BE2C (cell line): ENCODE measurements around the gene ATP6V0D1.

Experiments
- DNase-seq: peaks from one replicate; pipeline ENCODE4 v3.0.0-alpha.2; 2020
- H3K27me3 ChIP-seq: fragments of 250-450 bp; sonication (Bioruptor Pico); 2 replicates; pipeline ENCODE4 v1.5.1; 2020; ENCODE audit warnings: mild to moderate bottlenecking
- H3K36me3 ChIP-seq: fragments of 250-450 bp; sonication (Bioruptor Pico); 2 replicates; pipeline ENCODE4 v1.5.1; 2020; ENCODE audit warnings: mild to moderate bottlenecking
- H3K4me1 ChIP-seq: fragments of 250-450 bp; sonication (Bioruptor Pico); 2 replicates; pipeline ENCODE4 v1.5.1; 2020
- H3K4me3 ChIP-seq: 2 replicates; pipeline ENCODE4 v1.5.1; 2011; ENCODE audit warnings: low read depth, low read length
- H3K9me3 ChIP-seq: fragments of 250-450 bp; sonication (Bioruptor Pico); 2 replicates; pipeline ENCODE4 v1.5.1; 2020
- CTCF ChIP-seq: IDR thresholded peaks from 2 replicates; pipeline ENCODE4 v1.5.1; 2012; ENCODE audit warnings: mild to moderate bottlenecking, low read depth, low read length

Gene ATP6V0D1

DNA sequence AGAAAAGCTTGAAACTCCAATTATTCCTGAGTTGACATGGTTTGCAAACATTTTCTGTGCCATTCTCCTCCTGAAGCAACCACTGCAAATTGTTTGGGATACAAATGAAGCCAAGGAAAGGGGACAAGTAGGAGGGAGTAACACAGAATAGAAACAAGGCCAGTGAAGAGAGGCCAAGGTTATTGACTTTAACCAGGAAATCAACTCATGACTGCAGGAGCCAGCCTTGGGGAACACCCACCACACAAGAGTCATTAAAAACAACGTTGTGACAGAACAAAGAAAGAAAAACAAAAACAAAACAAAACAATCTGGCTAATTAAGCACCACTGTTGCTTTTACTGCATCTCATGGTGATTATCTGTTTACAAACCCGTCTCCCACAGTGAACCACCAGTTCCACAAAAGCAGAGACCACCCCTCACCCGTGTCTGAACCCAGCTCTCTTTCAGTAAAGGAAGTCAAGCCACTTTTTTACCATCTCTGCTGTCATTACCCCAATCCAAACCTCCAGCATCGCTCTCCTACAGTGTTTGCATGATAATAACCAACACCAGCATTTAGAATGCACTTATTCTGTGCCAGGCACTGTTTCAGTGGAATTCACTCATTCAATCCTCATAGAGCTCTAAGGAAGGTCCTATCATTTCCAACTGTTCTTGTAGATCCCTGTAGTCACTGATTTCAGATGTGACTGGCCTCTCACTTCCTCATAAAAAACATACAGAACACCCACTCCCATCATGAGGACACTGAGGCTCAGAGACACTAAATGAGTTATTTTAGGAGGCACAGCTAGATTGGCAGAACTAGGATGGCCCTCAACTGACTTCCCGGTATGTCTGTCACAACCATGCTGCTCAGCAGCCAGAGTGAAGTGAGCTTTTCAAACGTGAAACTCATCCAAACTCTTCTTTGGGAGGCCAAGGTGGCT, 66.7 kb downstream of the ATP6V0D1 start:
- H3K27me3 ChIP-seq = no peaks in the 10 kb centered on the region
- H3K4me1 ChIP-seq = no peaks in the 10 kb centered on the region
- no peak for DNase-seq
- no peak for TF ChIP-seq CTCF
- H3K9me3 ChIP-seq = no peaks in the 10 kb centered on the region
- no peak overlapping the region for H3K4me3 ChIP-seq
- H3K36me3 ChIP-seq = no peaks in the 10 kb centered on the region

- Histone ChIP-seq H3K27me3 (no peaks in the 10 kb centered on the region), H3K4me1 (no peaks in the 10 kb centered on the region), H3K4me3 (no peak overlapping the region), H3K9me3 (no peaks in the 10 kb centered on the region), H3K36me3 (no peaks in the 10 kb centered on the region)
- DNase-seq = no peak
- no peak for TF ChIP-seq CTCF
Measured at GRCh38 chr16:67412294-67412693, 68.7 kb downstream of the ATP6V0D1 start.

GRCh38 chr16:67411339-67411738, 69.6 kb downstream of the ATP6V0D1 start:
- H3K36me3 ChIP-seq = no peaks in the 10 kb centered on the region
- H3K4me3 ChIP-seq = no peak overlapping the region
- DNase-seq = no peak
- no peaks in the 10 kb centered on the region for H3K27me3 ChIP-seq
- no peaks in the 10 kb centered on the region for H3K4me1 ChIP-seq
- TF ChIP-seq CTCF = no peak
- H3K9me3 ChIP-seq = no peaks in the 10 kb centered on the region

GRCh38 chr16:67409631-67410030, 71.3 kb downstream of the ATP6V0D1 start:
- Histone ChIP-seq H3K27me3 (no peaks in the 10 kb centered on the region), H3K4me3 (no peak overlapping the region), H3K4me1 (no peaks in the 10 kb centered on the region), H3K36me3 (no peaks in the 10 kb centered on the region), H3K9me3 (no peaks in the 10 kb centered on the region)
- TF ChIP-seq CTCF = no peak
- no peak for DNase-seq

DNA sequence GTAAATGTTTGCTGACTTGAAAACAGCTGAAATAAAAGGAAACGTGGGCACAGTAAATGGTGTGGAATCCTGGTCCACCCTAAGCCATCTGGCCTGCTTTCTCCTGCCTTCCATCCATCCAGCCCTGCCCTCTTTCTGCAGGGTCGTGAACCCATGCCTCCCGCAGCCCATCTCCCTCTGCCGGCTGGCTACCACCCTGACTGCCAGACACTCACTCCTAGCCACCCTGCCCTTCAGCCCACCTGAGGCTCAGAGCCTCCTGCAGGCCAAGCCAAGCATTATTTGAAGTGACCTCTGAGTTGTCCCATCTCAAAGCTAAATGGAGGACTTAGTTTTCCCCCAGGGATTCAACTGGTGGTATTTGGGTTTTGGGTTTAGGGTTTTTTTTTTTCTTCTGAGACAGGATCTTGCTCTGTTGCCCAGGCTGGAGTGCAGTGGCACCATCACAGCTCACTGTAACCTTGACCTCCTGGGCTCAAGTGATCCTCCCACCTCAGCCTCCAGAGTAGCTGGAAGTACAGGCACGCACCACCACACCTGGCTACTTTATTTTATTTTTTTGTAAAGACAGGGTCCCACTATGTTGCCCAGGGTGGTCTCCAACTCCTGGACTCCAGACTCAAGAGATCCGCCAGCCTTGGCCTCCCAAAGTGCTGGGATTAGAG, 73.0 kb downstream of the ATP6V0D1 start:
- no peak overlapping the region for H3K4me3 ChIP-seq
- H3K4me1 ChIP-seq = no peaks in the 10 kb centered on the region
- TF ChIP-seq CTCF = peak; percentile 15; the same call in 1 of the 2 replicates
- no peaks in the 10 kb centered on the region for H3K36me3 ChIP-seq
- no peak for DNase-seq
- no peaks in the 10 kb centered on the region for H3K27me3 ChIP-seq
- no peaks in the 10 kb centered on the region for H3K9me3 ChIP-seq
